ENCODE results near the gene NUAK1. TPM values are rescaled to one million over a fixed set of nuclear protein-coding genes. Genes with fewer than 3 reads are reported as not detected.

The NUAK1 gene
- polyA plus RNA-seq, 1 donor from 2014 or later = 8.3 TPM

GRCh38 chr12:106170285-106170684 is 31.5 kb upstream of the NUAK1 start:
- Histone ChIP-seq H3K9ac (ENCODE audit: low read length) (no peak overlapping the region), H3K9me3 (ENCODE audit: low read length) (no peaks in the 10 kb centered on the region), H3K27ac (ENCODE audit: low read length) (no peak overlapping the region), H3K4me3 (ENCODE audit: low read length) (no peak overlapping the region), H2AFZ (ENCODE audit: low read depth, low read length) (no peak overlapping the region), H3K36me3 (ENCODE audit: insufficient read depth, low read length) (no peaks in the 10 kb centered on the region), H3K27me3 (ENCODE audit: insufficient read depth, low read depth, low read length) (no peaks in the 10 kb centered on the region), H4K20me1 (ENCODE audit: insufficient read depth) (no peaks in the 10 kb centered on the region), H3K79me2 (replicated peaks; ENCODE audit: insufficient read depth, low read length) (no peaks in the 10 kb centered on the region), H3K9me2 (ENCODE audit: insufficient read depth, low read length) (no peaks in the 10 kb centered on the region), H3F3A (ENCODE audit: insufficient read depth, low read length, poor library complexity, severe bottlenecking) (no peaks in the 10 kb centered on the region), H3K4me2 (ENCODE audit: low read length) (no peak overlapping the region)
- TF ChIP-seq SMC3 (conservative IDR thresholded peaks at IDR 0.05; ENCODE audit: poor library complexity) = no peak
- TF ChIP-seq, protein P1, sequence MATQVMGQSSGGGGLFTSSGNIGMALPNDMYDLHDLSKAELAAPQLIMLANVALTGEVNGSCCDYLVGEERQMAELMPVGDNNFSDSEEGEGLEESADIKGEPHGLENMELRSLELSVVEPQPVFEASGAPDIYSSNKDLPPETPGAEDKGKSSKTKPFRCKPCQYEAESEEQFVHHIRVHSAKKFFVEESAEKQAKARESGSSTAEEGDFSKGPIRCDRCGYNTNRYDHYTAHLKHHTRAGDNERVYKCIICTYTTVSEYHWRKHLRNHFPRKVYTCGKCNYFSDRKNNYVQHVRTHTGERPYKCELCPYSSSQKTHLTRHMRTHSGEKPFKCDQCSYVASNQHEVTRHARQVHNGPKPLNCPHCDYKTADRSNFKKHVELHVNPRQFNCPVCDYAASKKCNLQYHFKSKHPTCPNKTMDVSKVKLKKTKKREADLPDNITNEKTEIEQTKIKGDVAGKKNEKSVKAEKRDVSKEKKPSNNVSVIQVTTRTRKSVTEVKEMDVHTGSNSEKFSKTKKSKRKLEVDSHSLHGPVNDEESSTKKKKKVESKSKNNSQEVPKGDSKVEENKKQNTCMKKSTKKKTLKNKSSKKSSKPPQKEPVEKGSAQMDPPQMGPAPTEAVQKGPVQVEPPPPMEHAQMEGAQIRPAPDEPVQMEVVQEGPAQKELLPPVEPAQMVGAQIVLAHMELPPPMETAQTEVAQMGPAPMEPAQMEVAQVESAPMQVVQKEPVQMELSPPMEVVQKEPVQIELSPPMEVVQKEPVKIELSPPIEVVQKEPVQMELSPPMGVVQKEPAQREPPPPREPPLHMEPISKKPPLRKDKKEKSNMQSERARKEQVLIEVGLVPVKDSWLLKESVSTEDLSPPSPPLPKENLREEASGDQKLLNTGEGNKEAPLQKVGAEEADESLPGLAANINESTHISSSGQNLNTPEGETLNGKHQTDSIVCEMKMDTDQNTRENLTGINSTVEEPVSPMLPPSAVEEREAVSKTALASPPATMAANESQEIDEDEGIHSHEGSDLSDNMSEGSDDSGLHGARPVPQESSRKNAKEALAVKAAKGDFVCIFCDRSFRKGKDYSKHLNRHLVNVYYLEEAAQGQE (IDR thresholded peaks at IDR 0.05; ENCODE audit: borderline replicate concordance) = no peak
- no peak for TF ChIP-seq POLR2AphosphoS5 (IDR thresholded peaks at IDR 0.05)
- TF ChIP-seq EZH2 (IDR thresholded peaks at IDR 0.05; ENCODE audit: borderline replicate concordance, insufficient read depth, low read length, poor library complexity, severe bottlenecking) = no peak
- TF ChIP-seq EP300 (conservative IDR thresholded peaks at IDR 0.05; ENCODE audit: poor library complexity, severe bottlenecking) = no peak
- no peak for TF ChIP-seq CTCF (IDR thresholded peaks at IDR 0.05; ENCODE audit: poor library complexity, severe bottlenecking)
- TF ChIP-seq MXI1 (conservative IDR thresholded peaks at IDR 0.05; ENCODE audit: poor library complexity, severe bottlenecking) = no peak
- TF ChIP-seq RAD21 (conservative IDR thresholded peaks at IDR 0.05) = no peak
- TF ChIP-seq TAF1 (IDR thresholded peaks at IDR 0.05; ENCODE audit: low read depth) = no peak

DNA sequence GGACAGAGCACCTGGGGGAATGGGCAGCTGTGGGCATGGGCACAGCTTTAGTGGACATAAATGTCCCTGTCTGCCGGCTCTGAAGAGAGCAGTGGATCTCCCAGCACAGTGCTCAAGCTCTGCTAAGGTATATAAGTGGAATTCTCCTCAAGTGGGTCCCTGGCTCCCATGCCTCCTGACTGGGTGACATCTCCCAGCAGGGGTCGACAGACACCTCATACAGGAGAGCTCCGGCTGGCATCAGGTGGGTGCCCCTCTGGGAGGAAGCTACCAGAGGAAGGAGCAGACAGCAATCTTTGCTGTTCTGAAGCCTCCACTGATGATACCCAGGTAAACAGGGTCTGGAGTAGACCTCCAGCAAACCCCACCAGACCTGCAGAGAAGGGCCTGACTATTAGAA is 25.0 kb upstream of the NUAK1 start:
- H3K36me3 ChIP-seq (ENCODE audit: insufficient read depth, low read length) = no peaks in the 10 kb centered on the region
- H3F3A ChIP-seq (ENCODE audit: insufficient read depth, low read length, poor library complexity, severe bottlenecking) = no peaks in the 10 kb centered on the region
- no peaks in the 10 kb centered on the region for H3K27me3 ChIP-seq (ENCODE audit: insufficient read depth, low read depth, low read length)
- no peaks in the 10 kb centered on the region for H3K79me2 ChIP-seq (replicated peaks; ENCODE audit: insufficient read depth, low read length)
- H3K4me3 ChIP-seq (ENCODE audit: low read length) = no peak overlapping the region
- H3K4me2 ChIP-seq (ENCODE audit: low read length) = no peak overlapping the region
- H4K20me1 ChIP-seq (ENCODE audit: insufficient read depth) = no peaks in the 10 kb centered on the region
- no peak overlapping the region for H3K9ac ChIP-seq (ENCODE audit: low read length)
- no peaks in the 10 kb centered on the region for H3K9me2 ChIP-seq (ENCODE audit: insufficient read depth, low read length)
- no peak overlapping the region for H2AFZ ChIP-seq (ENCODE audit: low read depth, low read length)
- H3K9me3 ChIP-seq (ENCODE audit: low read length) = no peaks in the 10 kb centered on the region
- no peak overlapping the region for H3K27ac ChIP-seq (ENCODE audit: low read length)
- TF ChIP-seq, protein P1 (IDR thresholded peaks at IDR 0.05; ENCODE audit: borderline replicate concordance) = no peak
- TF ChIP-seq SMC3 (conservative IDR thresholded peaks at IDR 0.05; ENCODE audit: poor library complexity) (no peak), TAF1 (IDR thresholded peaks at IDR 0.05; ENCODE audit: low read depth) (no peak), CTCF (IDR thresholded peaks at IDR 0.05; ENCODE audit: poor library complexity, severe bottlenecking) (no peak), POLR2AphosphoS5 (IDR thresholded peaks at IDR 0.05) (no peak), EP300 (conservative IDR thresholded peaks at IDR 0.05; ENCODE audit: poor library complexity, severe bottlenecking) (no peak), EZH2 (IDR thresholded peaks at IDR 0.05; ENCODE audit: borderline replicate concordance, insufficient read depth, low read length, poor library complexity, severe bottlenecking) (no peak), RAD21 (conservative IDR thresholded peaks at IDR 0.05) (no peak)
